ENCODE data around the gene PPP1R14C.
A peak's percentile ranks its signal among the peaks of the same experiment; 100 is the strongest.
"Not testable (repeated sequence)": the region's sequence is repeated elsewhere in the genome, so short reads cannot be mapped to it uniquely, and the experiment has no call there.

PPP1R14C gene

GRCh38 chr6:150227281-150227680 lies 84.4 kb downstream of the PPP1R14C start:
- Mint-ChIP-seq H3K27ac (no peak overlapping the region), H3K36me3 (ENCODE audit: low read depth) (no peaks in the 10 kb centered on the region), H3K27me3 (peaks cover 51% of the 10 kb centered on the region), H3K4me1 (ENCODE audit: low read depth) (peaks cover 1% of the 10 kb centered on the region), H3K4me3 (no peak overlapping the region), H3K9me3 (no peaks in the 10 kb centered on the region)
- DNase-seq = no peak

GRCh38 chr6:150228072-150228733 lies 85.4 kb downstream of the PPP1R14C start:
- Mint-ChIP-seq H3K9me3 (no peaks in the 10 kb centered on the region), H3K4me3 (no peak overlapping the region), H3K36me3 (ENCODE audit: low read depth) (no peaks in the 10 kb centered on the region), H3K4me1 (ENCODE audit: low read depth) (peaks cover 9% of the 10 kb centered on the region), H3K27me3 (peaks cover 49% of the 10 kb centered on the region), H3K27ac (no peak overlapping the region)
- no peak for DNase-seq

- H3K27ac Mint-ChIP-seq = no peak overlapping the region
- peaks cover 13% of the 10 kb centered on the region for H3K4me1 Mint-ChIP-seq (ENCODE audit: low read depth)
- H3K27me3 Mint-ChIP-seq = peaks cover 37% of the 10 kb centered on the region
- H3K4me3 Mint-ChIP-seq = no peak overlapping the region
- DNase-seq = no peak
- H3K36me3 Mint-ChIP-seq (ENCODE audit: low read depth) = no peaks in the 10 kb centered on the region
- no peaks in the 10 kb centered on the region for H3K9me3 Mint-ChIP-seq
These were observed 86.8 kb downstream of the PPP1R14C start for GRCh38 chr6:150229436-150230163.

GRCh38 chr6:150230164-150230561 lies 87.3 kb downstream of the PPP1R14C start:
- no peak for DNase-seq
- H3K9me3 Mint-ChIP-seq = no peaks in the 10 kb centered on the region

GRCh38 chr6:150230832-150231524 lies 88.1 kb downstream of the PPP1R14C start:
- Mint-ChIP-seq H3K9me3 (no peaks in the 10 kb centered on the region), H3K4me1 (ENCODE audit: low read depth) (peaks cover 23% of the 10 kb centered on the region), H3K27ac (no peak overlapping the region), H3K27me3 (peaks cover 37% of the 10 kb centered on the region), H3K36me3 (ENCODE audit: low read depth) (no peaks in the 10 kb centered on the region), H3K4me3 (no peak overlapping the region)
- no peak for DNase-seq

More at GRCh38 chr6:150230164-150230561, 87.3 kb downstream of the PPP1R14C start:
- H3K4me1 Mint-ChIP-seq (ENCODE audit: low read depth) = peaks cover 16% of the 10 kb centered on the region
- H3K4me3 Mint-ChIP-seq = no peak overlapping the region
- peaks cover 38% of the 10 kb centered on the region for H3K27me3 Mint-ChIP-seq
- no peaks in the 10 kb centered on the region for H3K36me3 Mint-ChIP-seq (ENCODE audit: low read depth)
- H3K27ac Mint-ChIP-seq = no peak overlapping the region

- no peak overlapping the region for H3K27ac Mint-ChIP-seq
- no peaks in the 10 kb centered on the region for H3K36me3 Mint-ChIP-seq (ENCODE audit: low read depth)
- no peak for DNase-seq
These were observed 88.6 kb downstream of the PPP1R14C start for GRCh38 chr6:150231525-150231850.

GRCh38 chr6:150233843-150234269 lies 91.0 kb downstream of the PPP1R14C start:
- H3K27ac Mint-ChIP-seq = no peak overlapping the region
- no peaks in the 10 kb centered on the region for H3K36me3 Mint-ChIP-seq (ENCODE audit: low read depth)
- H3K27me3 Mint-ChIP-seq = peaks cover 43% of the 10 kb centered on the region
- no peak for DNase-seq
- peaks cover 28% of the 10 kb centered on the region for H3K4me1 Mint-ChIP-seq (ENCODE audit: low read depth)
- no peaks in the 10 kb centered on the region for H3K9me3 Mint-ChIP-seq
- H3K4me3 Mint-ChIP-seq = no peak overlapping the region

More at GRCh38 chr6:150231525-150231850, 88.6 kb downstream of the PPP1R14C start:
- Mint-ChIP-seq H3K27me3 (peaks cover 36% of the 10 kb centered on the region), H3K4me1 (ENCODE audit: low read depth) (peaks cover 28% of the 10 kb centered on the region), H3K9me3 (no peaks in the 10 kb centered on the region), H3K4me3 (no peak overlapping the region)

- no peak overlapping the region for H3K4me3 Mint-ChIP-seq
- H3K27me3 Mint-ChIP-seq = peaks cover 49% of the 10 kb centered on the region
- DNase-seq = no peak
- H3K36me3 Mint-ChIP-seq (ENCODE audit: low read depth) = no peaks in the 10 kb centered on the region
- H3K4me1 Mint-ChIP-seq (ENCODE audit: low read depth) = peaks cover 28% of the 10 kb centered on the region
- H3K9me3 Mint-ChIP-seq = no peaks in the 10 kb centered on the region
- no peak overlapping the region for H3K27ac Mint-ChIP-seq
These were observed 92.4 kb downstream of the PPP1R14C start for GRCh38 chr6:150235218-150235617.

GRCh38 chr6:150236114-150236513 lies 93.3 kb downstream of the PPP1R14C start:
- Mint-ChIP-seq H3K27me3 (peaks cover 41% of the 10 kb centered on the region), H3K36me3 (ENCODE audit: low read depth) (no peaks in the 10 kb centered on the region), H3K9me3 (no peaks in the 10 kb centered on the region), H3K27ac (no peak overlapping the region), H3K4me3 (no peak overlapping the region), H3K4me1 (ENCODE audit: low read depth) (peaks cover 37% of the 10 kb centered on the region)
- DNase-seq = no peak

GRCh38 chr6:150236544-150236943 lies 93.7 kb downstream of the PPP1R14C start:
- Mint-ChIP-seq H3K9me3 (no peaks in the 10 kb centered on the region), H3K4me3 (no peak overlapping the region), H3K27me3 (peaks cover 38% of the 10 kb centered on the region), H3K27ac (no peak overlapping the region), H3K36me3 (ENCODE audit: low read depth) (no peaks in the 10 kb centered on the region), H3K4me1 (ENCODE audit: low read depth) (peaks cover 40% of the 10 kb centered on the region)
- no peak for DNase-seq

- Mint-ChIP-seq H3K27me3 (peaks cover 38% of the 10 kb centered on the region), H3K4me1 (ENCODE audit: low read depth) (peaks cover 47% of the 10 kb centered on the region), H3K27ac (no peak overlapping the region), H3K9me3 (no peaks in the 10 kb centered on the region), H3K36me3 (ENCODE audit: low read depth) (no peaks in the 10 kb centered on the region), H3K4me3 (no peak overlapping the region)
- no peak for DNase-seq
These were observed 94.8 kb downstream of the PPP1R14C start for GRCh38 chr6:150237626-150238025.

GRCh38 chr6:150238336-150238741 lies 95.5 kb downstream of the PPP1R14C start:
- Mint-ChIP-seq H3K27ac (no peak overlapping the region), H3K9me3 (no peaks in the 10 kb centered on the region), H3K27me3 (peaks cover 38% of the 10 kb centered on the region), H3K4me3 (no peak overlapping the region), H3K4me1 (ENCODE audit: low read depth) (peaks cover 42% of the 10 kb centered on the region), H3K36me3 (ENCODE audit: low read depth) (no peaks in the 10 kb centered on the region)
- DNase-seq = no peak

- DNase-seq = no peak
- H3K27me3 Mint-ChIP-seq = peaks cover 42% of the 10 kb centered on the region
- no peak overlapping the region for H3K27ac Mint-ChIP-seq
- no peaks in the 10 kb centered on the region for H3K36me3 Mint-ChIP-seq (ENCODE audit: low read depth)
- H3K4me3 Mint-ChIP-seq = no peak overlapping the region
- H3K4me1 Mint-ChIP-seq (ENCODE audit: low read depth) = peaks cover 42% of the 10 kb centered on the region
- no peaks in the 10 kb centered on the region for H3K9me3 Mint-ChIP-seq
These were observed 96.1 kb downstream of the PPP1R14C start for GRCh38 chr6:150238846-150239407.

- DNase-seq; H3K9me3 Mint-ChIP-seq; H3K36me3 Mint-ChIP-seq (ENCODE audit: low read depth); H3K4me3 Mint-ChIP-seq: not testable (repeated sequence)
- Mint-ChIP-seq H3K27me3 (peaks cover 41% of the 10 kb centered on the region), H3K4me1 (ENCODE audit: low read depth) (peaks cover 23% of the 10 kb centered on the region), H3K27ac (peak overlapping the region; percentile 44)
These were observed 98.9 kb downstream of the PPP1R14C start for GRCh38 chr6:150241756-150242155.

All from activated T-cell treated with anti-CD3 and anti-CD28 coated beads, Interleukin-2, amount 50 U/mL, for 24 hours (primary cell).